ENCODE measurements around the gene DEFB126.

The DEFB126 gene

DNA sequence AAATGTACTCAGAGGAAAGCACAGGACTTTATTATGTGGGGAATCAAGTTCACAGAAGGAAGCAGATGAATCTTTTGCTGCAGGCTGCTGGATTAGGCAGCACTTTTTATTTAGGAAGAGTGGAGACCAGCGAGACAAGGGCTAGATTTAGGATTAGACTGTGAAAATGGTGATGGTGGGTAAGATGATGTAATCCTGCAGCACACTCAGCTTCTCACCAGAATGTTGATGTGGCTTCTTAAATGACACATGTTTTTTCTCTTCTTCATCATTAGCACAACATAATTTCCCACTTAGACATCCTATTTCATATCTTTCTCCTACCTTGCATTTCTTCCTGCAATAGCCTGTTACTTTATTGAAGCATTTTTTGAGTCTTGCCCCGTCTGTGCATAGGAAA lies 45.3 kb downstream of the DEFB126 start:
- no peak for DNase-seq (ENCODE audit: low spot score in 2 of 2)
- Mint-ChIP-seq H3K36me3 (no peaks in the 10 kb centered on the region), H3K4me3 (no peak overlapping the region), H3K27ac (no peak overlapping the region), H3K9me3 (no peaks in the 10 kb centered on the region), H3K4me1 (no peaks in the 10 kb centered on the region)
- ATAC-seq: no peak

- DNase-seq (ENCODE audit: low spot score in 2 of 2): no peak
- H3K4me1 Mint-ChIP-seq: no peaks in the 10 kb centered on the region
- ATAC-seq: no peak
- no peaks in the 10 kb centered on the region for H3K9me3 Mint-ChIP-seq
- no peaks in the 10 kb centered on the region for H3K36me3 Mint-ChIP-seq
- no peak within 1 kb of the TSS for H3K4me3 Mint-ChIP-seq
- no peak within 1 kb of the TSS for H3K27ac Mint-ChIP-seq
Measured at GRCh38 chr20:189611-190010, 47.2 kb downstream of the DEFB126 start, which contains the start of gene DEFB128. TSS of gene DEFB128 (minus strand) at chr20:189711. CDS start at chr20:189623, 88 bp downstream.
